K562 (cell line): ENCODE results near the gene TCF25. TPM values are rescaled to one million over a fixed set of nuclear protein-coding genes. Genes with fewer than 3 reads are reported as not detected.

Experiments
- CBX2 ChIP-seq: fragments of 200-600 bp; sonication (generic); IDR thresholded peaks from one replicate; pipeline ENCODE4 v1.6.1; 2012; ENCODE audit warnings: mild to moderate bottlenecking, low read length, inconsistent platforms; ENCODE audit not compliant: insufficient read depth, poor library complexity, severe bottlenecking
- CUX1 ChIP-seq: fragments of 200-800 bp; sonication (Bioruptor generic); IDR thresholded peaks from 2 replicates; pipeline ENCODE4 v1.6.1; 2016; ENCODE audit warnings: missing genetic modification characterization, missing compliant biosample characterization
- DDX20 ChIP-seq: fragments of 450-650 bp; IDR thresholded peaks from 2 replicates; pipeline ENCODE4 v1.6.1; 2016; ENCODE audit warnings: missing genetic modification characterization, low read depth, mild to moderate bottlenecking, missing compliant biosample characterization, moderate library complexity
- GTF2B ChIP-seq: IDR thresholded peaks from 2 replicates; pipeline ENCODE4 v1.6.1; 2011; ENCODE audit not compliant: insufficient read length; ENCODE audit errors: extremely low read depth
- IRF2 ChIP-seq: sonication (generic); formaldehyde crosslinking; IDR thresholded peaks from 2 replicates; pipeline ENCODE4 v1.8.1; 2022; ENCODE audit warnings: mild to moderate bottlenecking, missing genetic modification reagents
- JUNB ChIP-seq: fragments of 450-650 bp; formaldehyde crosslinking; conservative IDR thresholded peaks from 2 replicates; pipeline ENCODE4 v1.4.0; 2020; ENCODE audit warnings: mild to moderate bottlenecking
- KDM4B ChIP-seq, 2 experiments: fragments of 450-650 bp in 1 of 2; sonication (generic) in 1 of 2; IDR thresholded peaks; 2 replicates each; pipeline ENCODE4 v1.6.1; 2016 to 2017; ENCODE audit warnings: borderline replicate concordance in 2 of 2, antibody characterized with exemption in 1 of 2, low read depth in 1 of 2, mild to moderate bottlenecking in 1 of 2
- MLX ChIP-seq, 2 experiments: fragments of 450-650 bp in 1 of 2; sonication (generic) in 1 of 2; formaldehyde crosslinking; conservative IDR thresholded peaks; 2 replicates each; pipeline versions ENCODE4 v1.4.0 to v1.8.1; 2020 to 2022; ENCODE audit warnings: mild to moderate bottlenecking in 1 of 2, missing genetic modification reagents in 1 of 2
- NELFE ChIP-seq: IDR thresholded peaks from 2 replicates; pipeline ENCODE4 v1.6.1; 2011; ENCODE audit warnings: mild to moderate bottlenecking; ENCODE audit not compliant: insufficient read depth, insufficient read length
- RBM25 ChIP-seq: fragments of 200-400 bp; formaldehyde crosslinking; IDR thresholded peaks from 2 replicates; pipeline ENCODE4 v1.6.1; 2018; ENCODE audit warnings: low read length, low read depth, moderate library complexity; ENCODE audit not compliant: severe bottlenecking
- RNF219 ChIP-seq: fragments of 250-450 bp; sonication (Bioruptor Pico); IDR thresholded peaks from 2 replicates; pipeline ENCODE4 v1.5.0; 2022; ENCODE audit warnings: mild to moderate bottlenecking
- TEAD2 ChIP-seq: fragments of 450-650 bp; IDR thresholded peaks from 2 replicates; pipeline ENCODE4 v1.6.1; 2016; ENCODE audit warnings: missing genetic modification characterization, control low read depth, missing compliant biosample characterization
- ZKSCAN8 ChIP-seq: fragments of 200-800 bp; sonication (Bioruptor generic); IDR thresholded peaks from 2 replicates; pipeline ENCODE4 v1.6.1; 2016; ENCODE audit warnings: missing genetic modification characterization, missing compliant biosample characterization
- ZNF395 ChIP-seq: fragments of 200-800 bp; sonication (Bioruptor generic); IDR thresholded peaks from 2 replicates; pipeline ENCODE4 v1.6.1; 2017; ENCODE audit warnings: missing genetic modification characterization, missing compliant biosample characterization
- ZNF431 ChIP-seq: sonication (generic); formaldehyde crosslinking; IDR thresholded peaks from 2 replicates; pipeline ENCODE4 v1.8.0; 2022; ENCODE audit warnings: mild to moderate bottlenecking, missing genetic modification reagents
- ZNF584 ChIP-seq: fragments of 200-800 bp; sonication (Bioruptor generic); IDR thresholded peaks from 2 replicates; pipeline ENCODE4 v1.6.1; 2016; ENCODE audit warnings: low read depth, mild to moderate bottlenecking, missing genetic modification characterization, missing compliant biosample characterization
- ZNF785 ChIP-seq: fragments of 250-450 bp; sonication (Bioruptor Pico); IDR thresholded peaks from 2 replicates; pipeline ENCODE4 v1.4.0; 2020; ENCODE audit warnings: mild to moderate bottlenecking
- polyA plus RNA-seq, 8 experiments: library from polyadenylated mRNA; depleted of rRNA in 4 of 8; stranded (reverse) in 5 of 8; unstranded in 3 of 8; fragments of >200 nt; fragmentation: Nextera tagmentation in 2 of 8; fragmentation: Illumina TruSeq in 1 of 8; extraction: Ambion mirVana in 2 of 8; extraction: Trizol in 1 of 8; gene quantifications; 2 replicates each; pipeline versions ENCODE4 v1.2.1 to v1.2.3, GENCODE V29; 2011 to 2014; ENCODE audit warnings: inconsistent platforms in 1 of 8, missing spikeins in 1 of 8
- total RNA-seq, 7 experiments: library from RNA; depleted of rRNA in 6 of 7; stranded (reverse); fragments of >200 nt in 6 of 7; fragmentation: Illumina TruSeq in 2 of 7; extraction: Trizol in 2 of 7; gene quantifications; 2 replicates each; pipeline versions ENCODE4 v1.2.1 to v1.2.3, GENCODE V29; 2011 to 2021; ENCODE audit warnings: low replicate concordance in 1 of 7

Gene TCF25
- total and polyA plus RNA-seq, 9 of the 15 experiments (the other 6 are each of a cell fraction or from before 2014, with no cell fraction given), result 9.0 to 154 (median 83.8) TPM

- TF ChIP-seq MLX (CRISPR knock-in tag; conservative IDR thresholded peaks at IDR 0.05), result no peak
- TF ChIP-seq ZNF584 (CRISPR knock-in tag), result no peak
- no peak for TF ChIP-seq IRF2 (CRISPR knock-in tag)
- no peak for TF ChIP-seq TEAD2
- no peak for TF ChIP-seq GTF2B
- no peak for TF ChIP-seq JUNB (CRISPR knock-in tag)
- TF ChIP-seq RNF219 (CRISPR knock-in tag), result no peak
- no peak for TF ChIP-seq NELFE
- no peak for TF ChIP-seq ZNF431 (CRISPR knock-in tag)
- no peak for TF ChIP-seq CUX1 (CRISPR knock-in tag)
- TF ChIP-seq CBX2, result no peak
- no peak for TF ChIP-seq ZKSCAN8 (CRISPR knock-in tag)
- TF ChIP-seq KDM4B (IDR thresholded peaks at IDR 0.05; ENCODE audit: borderline replicate concordance in 2 of 2, low read depth in 1 of 2), result 0 out of 4 replicates have a peak, but pooled peaks of 1 of the 2 experiments have one; percentile 47
- TF ChIP-seq ZNF785, result no peak
- no peak for TF ChIP-seq DDX20 (tag)
- TF ChIP-seq ZNF395 (CRISPR knock-in tag), result no peak
- no peak for TF ChIP-seq RBM25
These were observed 49.1 kb downstream of the TCF25 start (continued) for GRCh38 chr16:89922477-89922883.
